Left ventricle myocardium superior (tissue), 1 donor: ENCODE measurements around the gene TARDBP. TPM values are rescaled to one million over a fixed set of nuclear protein-coding genes. Genes with fewer than 3 reads are reported as not detected.
"Not testable (repeated sequence)": the region's sequence is repeated elsewhere in the genome, so short reads cannot be mapped to it uniquely, and the experiment has no call there.

Experiments used
- ATAC-seq: fragments of 200-7000 bp; cut with Tn5 transposase; one replicate; pipeline ENCODE4 v1.9.1; 2020; ENCODE audit warnings: mild to moderate bottlenecking, moderate library complexity
- DNase-seq: peaks from one replicate; pipeline ENCODE4 v3.0.0-alpha.2; 2020
- intact Hi-C: fragments of 100-400 bp; cut with micrococcal nuclease; formaldehyde crosslinking; loops from one replicate; pipeline ENCODE4 v1.11.0; 2022
- total RNA-seq: library from RNA; stranded (reverse); fragmentation: NEBNext Ultra II Directional; extraction: Animal tissue kit (Norgen Biotek cat#: 25700); gene quantifications from one replicate; pipeline ENCODE4 v1.2.1, GENCODE V29; 2021
- donor health status: DM: no; HTN: yes; CAD: no; lungs with severe emphysema.

Gene TARDBP
- total RNA-seq, 1 donor from 2014 or later = 117 TPM

GRCh38 chr1:10989920-10990516 is 22.4 kb upstream of the TARDBP start:
- DNase-seq, intact Hi-C loops, ATAC-seq: not testable (repeated sequence)

GRCh38 chr1:10990828-10991227 is 21.6 kb upstream of the TARDBP start:
- intact Hi-C loops = no loop called here
- ATAC-seq = no peak
- no peak for DNase-seq

GRCh38 chr1:10992004-10992403 is 20.4 kb upstream of the TARDBP start:
- ATAC-seq, intact Hi-C loops, DNase-seq: not testable (repeated sequence)

- intact Hi-C loops = no loop called here
- DNase-seq (no peak), ATAC-seq (no peak)
These were observed 19.6 kb upstream of the TARDBP start for GRCh38 chr1:10992864-10993263.

- intact Hi-C loops = no loop called here
- DNase-seq = no peak
These were observed 16.4 kb upstream of the TARDBP start for GRCh38 chr1:10996100-10996499.

GRCh38 chr1:11000526-11000925 is 11.9 kb upstream of the TARDBP start:
- DNase-seq = no peak
- intact Hi-C loops = no loop called here
- no peak for ATAC-seq

More at GRCh38 chr1:10996100-10996499, 16.4 kb upstream of the TARDBP start:
- no peak for ATAC-seq

- no peak for ATAC-seq
- intact Hi-C loops = no loop called here
- DNase-seq = no peak
These were observed 692 bp downstream of the TARDBP start for GRCh38 chr1:11013160-11013531.

GRCh38 chr1:11019358-11019757 is 6.9 kb downstream of the TARDBP start:
- intact Hi-C loops, ATAC-seq, DNase-seq: not testable (repeated sequence)

- no peak for DNase-seq
- ATAC-seq = no peak
- intact Hi-C loops = no loop called here
These were observed 7.5 kb downstream of the TARDBP start for GRCh38 chr1:11019971-11020370.

- no peak for DNase-seq
- ATAC-seq = no peak
- intact Hi-C loops = no loop called here
These were observed 10.7 kb downstream of the TARDBP start for GRCh38 chr1:11023201-11023600.

GRCh38 chr1:11024154-11024873 is 11.9 kb downstream of the TARDBP start:
- ATAC-seq (no peak), DNase-seq (no peak)
- intact Hi-C loops = no loop called here

- DNase-seq = no peak
- intact Hi-C loops = no loop called here
These were observed 12.4 kb downstream of the TARDBP start for GRCh38 chr1:11024874-11025203.

GRCh38 chr1:11025618-11026017 is 13.2 kb downstream of the TARDBP start:
- ATAC-seq = no peak
- intact Hi-C loops = no loop called here
- no peak for DNase-seq

More at GRCh38 chr1:11024874-11025203, 12.4 kb downstream of the TARDBP start:
- no peak for ATAC-seq

GRCh38 chr1:11026052-11026451 is 13.6 kb downstream of the TARDBP start:
- intact Hi-C loops = no loop called here
- no peak for ATAC-seq
- no peak for DNase-seq

- no peak for DNase-seq
- intact Hi-C loops = no loop called here
- no peak for ATAC-seq
These were observed 14.4 kb downstream of the TARDBP start for GRCh38 chr1:11026903-11027302.

GRCh38 chr1:11027316-11027715 is 14.9 kb downstream of the TARDBP start:
- intact Hi-C loops = no loop called here
- DNase-seq = no peak
- no peak for ATAC-seq

- intact Hi-C loops = no loop called here
- no peak for ATAC-seq
- DNase-seq = no peak
These were observed 15.6 kb downstream of the TARDBP start for GRCh38 chr1:11028018-11028417.

- intact Hi-C loops = no loop called here
- DNase-seq = no peak
- ATAC-seq = no peak
These were observed 18.4 kb downstream of the TARDBP start for GRCh38 chr1:11030865-11031264.

- DNase-seq (no peak), ATAC-seq (peak; percentile 28)
- intact Hi-C loops = no loop called here
These were observed 19.3 kb downstream of the TARDBP start for GRCh38 chr1:11031624-11032262.

- DNase-seq, ATAC-seq, intact Hi-C loops: not testable (repeated sequence)
These were observed 24.7 kb downstream of the TARDBP start for GRCh38 chr1:11037019-11037739.
